ENCODE data around the gene MTF2. TPM values are rescaled to one million over a fixed set of nuclear protein-coding genes. Genes with fewer than 3 reads are reported as not detected.

Gene MTF2
- total and polyA plus RNA-seq, 9 of the 15 experiments (the other 6 are each of a cell fraction or from before 2014, with no cell fraction given) = 29.3 to 124 (median 57.7) TPM

DNA sequence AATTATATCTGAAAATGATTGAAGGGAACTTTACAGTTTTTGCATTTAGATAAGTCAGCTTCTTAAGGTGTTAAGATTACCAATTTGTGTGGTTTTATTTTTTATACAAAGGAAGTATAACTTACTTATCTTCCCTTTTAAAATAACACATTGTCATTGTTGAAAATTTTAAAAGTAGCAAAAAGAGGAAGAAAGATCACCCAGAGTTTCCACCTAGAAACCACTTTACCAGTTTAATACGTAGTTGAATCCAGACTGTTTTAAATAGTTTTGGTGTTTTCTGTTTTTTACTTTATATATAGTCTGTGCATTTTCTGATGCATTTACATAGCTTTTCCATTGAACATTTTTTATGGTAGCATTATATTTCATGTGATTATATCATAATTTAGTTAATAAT is 107.6 kb downstream of the MTF2 start:
- FAIRE-seq (no peak), ATAC-seq (no peak), DNase-seq (ENCODE audit: extremely low read depth in 1 of 4, low spot score in 3 of 4) (no peak)
- Histone ChIP-seq H3K9me1 (ENCODE audit: control insufficient read depth, insufficient read depth, low read length) (no peaks in the 10 kb centered on the region), H3K9me3 (replicated peaks; ENCODE audit: control insufficient read depth, insufficient read depth, low read depth, low read length) (no peaks in the 10 kb centered on the region), H3K27me3 (ENCODE audit: control insufficient read depth in 2 of 2, insufficient read depth in 2 of 2, low read length in 2 of 2) (no peaks in the 10 kb centered on the region), H4K20me1 (replicated peaks; ENCODE audit: control insufficient read depth, insufficient read depth, low read length) (no peaks in the 10 kb centered on the region), H3K9ac (ENCODE audit: insufficient read depth in 1 of 2, low read depth in 2 of 2, low read length in 2 of 2) (no peak overlapping the region; a peak in 1 of 4 replicates), H3K4me1 (replicated peaks in 1 of 2; ENCODE audit: control insufficient read depth in 2 of 2, insufficient read depth in 2 of 2, low read length in 2 of 2) (peaks cover 3 to 9% of the 10 kb centered on the region in 2 experiments; a peak in 1 of 5 replicates), H3K79me2 (ENCODE audit: control insufficient read depth, insufficient read depth, low read length) (peaks cover 40% of the 10 kb centered on the region), H3K27ac (ENCODE audit: extremely low read depth, low read depth, low read length) (peak overlapping the region; percentile 23; the same call in 2 of the 3 replicates), H3K4me3 (no peak overlapping the region), H3K4me2 (ENCODE audit: insufficient read depth, low read length) (no peak overlapping the region), H3K36me3 (ENCODE audit: control insufficient read depth, insufficient read depth, low read length) (peaks cover 52% of the 10 kb centered on the region), H2AFZ (ENCODE audit: low read depth, low read length) (no peak overlapping the region)
- 56% methylated on average over 1 of the region's 1 CpG for WGBS (ENCODE audit: insufficient coverage, low coverage, missing lambda C conversion rate)
- TF ChIP-seq CEBPB (tag; IDR thresholded peaks at IDR 0.05) (no peak), ARID1B (IDR thresholded peaks at IDR 0.05) (peak; percentile 30; the same call in 1 of the 2 replicates)
- ChIA-PET POLR2A (no interaction called here), CTCF (ENCODE audit: low intra/inter-chr PET ratio) (no interaction called here)
- no TSS peak for BruUV-seq (replicated peaks)
- in situ Hi-C loops (cut with MboI) (no loop called here), intact Hi-C loops (cut with micrococcal nuclease) (no loop called here)

Other genes with a start within 250 kb of the MTF2 start
- 2,174 and 2,757 TPM in 2 replicates for gene RPL5, start 247.2 kb upstream of the MTF2 start, total RNA-seq (2014; rRNA removed)
- 2,454 and 2,710 TPM in 2 replicates for gene RPL5, start 247.2 kb upstream of the MTF2 start, total RNA-seq (2014; rRNA removed; fragmentation: Illumina TruSeq; extraction: Trizol)
- 2,022 and 2,169 TPM in 2 replicates for gene RPL5, start 247.2 kb upstream of the MTF2 start, total RNA-seq (2015; rRNA removed; fragmentation: Illumina TruSeq; extraction: Trizol)
- gene RPL5, start 247.2 kb upstream of the MTF2 start, total RNA-seq (2021) = 1,467 and 1,545 TPM in 2 replicates
- gene RPL5, start 247.2 kb upstream of the MTF2 start, polyA plus RNA-seq (2011; rRNA removed) = 3,458 and 3,699 TPM in 2 replicates
- gene RPL5, start 247.2 kb upstream of the MTF2 start, polyA plus RNA-seq (2014; fragmentation: Illumina TruSeq; extraction: Trizol) = 1,939 and 2,002 TPM in 2 replicates
- gene RPL5, start 247.2 kb upstream of the MTF2 start, polyA plus RNA-seq (2014; fragmentation: Nextera tagmentation; extraction: Ambion mirVana) = 1,000 to 10,000 TPM; 4,024 to 4,252 TPM
- gene RPL5, start 247.2 kb upstream of the MTF2 start, polyA plus RNA-seq (2014; rRNA removed) = 2,353 and 2,737 TPM in 2 replicates
- gene DIPK1A, start 117.8 kb upstream of the MTF2 start, total RNA-seq (2014; rRNA removed) = 0.54 and 0.69 TPM in 2 replicates
- gene DIPK1A, start 117.8 kb upstream of the MTF2 start, total RNA-seq (2014; rRNA removed; fragmentation: Illumina TruSeq; extraction: Trizol) = 1.3 and 1.9 TPM in 2 replicates
- 1.1 and 1.2 TPM in 2 replicates for gene DIPK1A, start 117.8 kb upstream of the MTF2 start, total RNA-seq (2015; rRNA removed; fragmentation: Illumina TruSeq; extraction: Trizol)
- 1.3 TPM in 2 replicates for gene DIPK1A, start 117.8 kb upstream of the MTF2 start, total RNA-seq (2021)
- gene DIPK1A, start 117.8 kb upstream of the MTF2 start, polyA plus RNA-seq (2011; rRNA removed) = 1.4 and 2.0 TPM in 2 replicates
- 1.5 TPM in 2 replicates for gene DIPK1A, start 117.8 kb upstream of the MTF2 start, polyA plus RNA-seq (2014; fragmentation: Illumina TruSeq; extraction: Trizol)
- gene DIPK1A, start 117.8 kb upstream of the MTF2 start, polyA plus RNA-seq (2014; fragmentation: Nextera tagmentation; extraction: Ambion mirVana) = 1 to 10 TPM; 2.4 to 2.5 TPM
- 0.65 and 0.91 TPM in 2 replicates for gene DIPK1A, start 117.8 kb upstream of the MTF2 start, polyA plus RNA-seq (2014; rRNA removed)
- 64.2 and 87.1 TPM in 2 replicates for gene TMED5, start 101.1 kb downstream of the MTF2 start, total RNA-seq (2014; rRNA removed)
- 67.2 and 76.3 TPM in 2 replicates for gene TMED5, start 101.1 kb downstream of the MTF2 start, total RNA-seq (2014; rRNA removed; fragmentation: Illumina TruSeq; extraction: Trizol)
- gene TMED5, start 101.1 kb downstream of the MTF2 start, total RNA-seq (2015; rRNA removed; fragmentation: Illumina TruSeq; extraction: Trizol) = 75.9 and 83.7 TPM in 2 replicates
- 68.1 and 74.5 TPM in 2 replicates for gene TMED5, start 101.1 kb downstream of the MTF2 start, total RNA-seq (2021)
- 53.5 and 71.3 TPM in 2 replicates for gene TMED5, start 101.1 kb downstream of the MTF2 start, polyA plus RNA-seq (2011; rRNA removed)
- gene TMED5, start 101.1 kb downstream of the MTF2 start, polyA plus RNA-seq (2014; fragmentation: Illumina TruSeq; extraction: Trizol) = 60.9 and 63.5 TPM in 2 replicates
- 10 to 100 TPM; 28.7 to 43.9 TPM for gene TMED5, start 101.1 kb downstream of the MTF2 start, polyA plus RNA-seq (2014; fragmentation: Nextera tagmentation; extraction: Ambion mirVana)
- gene TMED5, start 101.1 kb downstream of the MTF2 start, polyA plus RNA-seq (2014; rRNA removed) = 70.0 and 71.9 TPM in 2 replicates
- 14.7 and 21.6 TPM in 2 replicates for gene CCDC18, start 101.4 kb downstream of the MTF2 start, total RNA-seq (2014; rRNA removed)
- gene CCDC18, start 101.4 kb downstream of the MTF2 start, total RNA-seq (2014; rRNA removed; fragmentation: Illumina TruSeq; extraction: Trizol) = 29.5 and 35.9 TPM in 2 replicates
- 29.7 and 34.2 TPM in 2 replicates for gene CCDC18, start 101.4 kb downstream of the MTF2 start, total RNA-seq (2015; rRNA removed; fragmentation: Illumina TruSeq; extraction: Trizol)
- gene CCDC18, start 101.4 kb downstream of the MTF2 start, total RNA-seq (2021) = 20.4 TPM in 2 replicates
- gene CCDC18, start 101.4 kb downstream of the MTF2 start, polyA plus RNA-seq (2011; rRNA removed) = 21.1 and 22.2 TPM in 2 replicates
- gene CCDC18, start 101.4 kb downstream of the MTF2 start, polyA plus RNA-seq (2014; fragmentation: Illumina TruSeq; extraction: Trizol) = 23.4 and 24.3 TPM in 2 replicates
- 10 to 100 TPM; 19.5 to 24.6 TPM for gene CCDC18, start 101.4 kb downstream of the MTF2 start, polyA plus RNA-seq (2014; fragmentation: Nextera tagmentation; extraction: Ambion mirVana)
- 20.2 and 24.7 TPM in 2 replicates for gene CCDC18, start 101.4 kb downstream of the MTF2 start, polyA plus RNA-seq (2014; rRNA removed)

Data from K562 (cell line).